Stimulated activated CD4-positive, alpha-beta T cell treated with anti-CD3 and anti-CD28 coated beads, Interleukin-4, amount 100 ng/mL, for 48 hours (primary cell): ENCODE measurements around the gene SLC37A1.
"Not testable (repeated sequence)": the region's sequence is repeated elsewhere in the genome, so short reads cannot be mapped to it uniquely, and the experiment has no call there.

Experiments used
- DNase-seq, 2 donors: peaks; one replicate each; pipeline ENCODE4 v3.0.0-alpha.2; 2020; ENCODE audit warnings: low read depth in 2 of 2

SLC37A1 gene

GRCh38 chr21:42618707-42619102 is 105.1 kb downstream of the SLC37A1 start:
- no peak for DNase-seq

GRCh38 chr21:42619166-42619565 is 105.5 kb downstream of the SLC37A1 start:
- no peak for DNase-seq

GRCh38 chr21:42619841-42620240 is 106.2 kb downstream of the SLC37A1 start:
- DNase-seq = no peak

- DNase-seq = no peak
These were observed 107.6 kb downstream of the SLC37A1 start for GRCh38 chr21:42621166-42621818.

- no peak for DNase-seq
These were observed 108.1 kb downstream of the SLC37A1 start for GRCh38 chr21:42621819-42622177.

- no peak for DNase-seq
These were observed 108.6 kb downstream of the SLC37A1 start for GRCh38 chr21:42622284-42622683.

GRCh38 chr21:42623694-42624093 is 110.0 kb downstream of the SLC37A1 start:
- DNase-seq = no peak

- DNase-seq = no peak
These were observed 110.6 kb downstream of the SLC37A1 start for GRCh38 chr21:42624095-42624790.

GRCh38 chr21:42624936-42625335 is 111.3 kb downstream of the SLC37A1 start:
- no peak for DNase-seq

GRCh38 chr21:42626171-42626570 is 112.5 kb downstream of the SLC37A1 start:
- no peak for DNase-seq

GRCh38 chr21:42627527-42628289 is 114.1 kb downstream of the SLC37A1 start:
- no peak for DNase-seq

GRCh38 chr21:42628466-42629061 is 114.9 kb downstream of the SLC37A1 start:
- not testable (repeated sequence) for DNase-seq

- no peak for DNase-seq
These were observed 116.4 kb downstream of the SLC37A1 start for GRCh38 chr21:42629933-42630589.

- DNase-seq = no peak
These were observed 117.0 kb downstream of the SLC37A1 start for GRCh38 chr21:42630626-42631025.
